Measurements from ENCODE around the gene P2RY2.
"Not testable (repeated sequence)": the region's sequence is repeated elsewhere in the genome, so short reads cannot be mapped to it uniquely, and the experiment has no call there.

P2RY2 gene

GRCh38 chr11:73187854-73188253 lies 30.2 kb upstream of the P2RY2 start:
- no peak for DNase-seq

- no peak for DNase-seq
Measured at GRCh38 chr11:73188301-73188700, 29.8 kb upstream of the P2RY2 start.

- DNase-seq, result peak in 14 of 56 donors; percentile 13 to 39 (median 21)
Measured at GRCh38 chr11:73189315-73189714, 28.8 kb upstream of the P2RY2 start.

- no peak for DNase-seq
Measured at GRCh38 chr11:73189723-73190556, 28.1 kb upstream of the P2RY2 start.

- DNase-seq, result no peak
Measured at GRCh38 chr11:73190557-73190885, 27.6 kb upstream of the P2RY2 start.

- DNase-seq, result no peak
Measured at GRCh38 chr11:73191151-73191550, 26.9 kb upstream of the P2RY2 start.

GRCh38 chr11:73192272-73192671 lies 25.8 kb upstream of the P2RY2 start:
- no peak for DNase-seq

GRCh38 chr11:73193251-73194033 lies 24.6 kb upstream of the P2RY2 start:
- DNase-seq, result no peak

GRCh38 chr11:73194034-73194507 lies 24.0 kb upstream of the P2RY2 start:
- no peak for DNase-seq

- no peak for DNase-seq
Measured at GRCh38 chr11:73194593-73194992, 23.5 kb upstream of the P2RY2 start.

GRCh38 chr11:73195191-73196007 lies 22.7 kb upstream of the P2RY2 start:
- no peak for DNase-seq

GRCh38 chr11:73196576-73196975 lies 21.5 kb upstream of the P2RY2 start:
- DNase-seq, result no peak

GRCh38 chr11:73197348-73197747 lies 20.7 kb upstream of the P2RY2 start:
- DNase-seq, result no peak

GRCh38 chr11:73197787-73198186 lies 20.3 kb upstream of the P2RY2 start:
- not testable (repeated sequence) for DNase-seq

- no peak for DNase-seq
Measured at GRCh38 chr11:73198677-73199076, 19.4 kb upstream of the P2RY2 start.

GRCh38 chr11:73199446-73199845 lies 18.6 kb upstream of the P2RY2 start:
- DNase-seq, result no peak

GRCh38 chr11:73200256-73200655 lies 17.8 kb upstream of the P2RY2 start:
- no peak for DNase-seq

- DNase-seq, result peak in 2 of 56 donors; percentile 8 to 30
Measured at GRCh38 chr11:73201249-73201648, 16.8 kb upstream of the P2RY2 start.

- DNase-seq, result no peak
Measured at GRCh38 chr11:73201888-73202780, 15.9 kb upstream of the P2RY2 start.

- no peak for DNase-seq
Measured at GRCh38 chr11:73203322-73203721, 14.8 kb upstream of the P2RY2 start.

GRCh38 chr11:73203790-73204189 lies 14.3 kb upstream of the P2RY2 start:
- DNase-seq, result no peak

Data from nucleus accumbens (tissue), 56 donors.